Colonic mucosa (tissue), 4 donors: ENCODE results near the gene KRTAP4-6. TPM values are rescaled to one million over a fixed set of nuclear protein-coding genes. Genes with fewer than 3 reads are reported as not detected.
"Not testable (repeated sequence)": the region's sequence is repeated elsewhere in the genome, so short reads cannot be mapped to it uniquely, and the experiment has no call there.

Experiments used
- DNase-seq: peaks from one replicate; pipeline ENCODE4 v3.0.0-alpha.2; 2020
- H3K27ac ChIP-seq: fragments of 200-600 bp; one replicate; pipeline ENCODE4 v1.8.0; 2021
- H3K27me3 ChIP-seq: fragments of 200-600 bp; one replicate; pipeline ENCODE4 v1.8.0; 2021
- H3K36me3 ChIP-seq: fragments of 200-600 bp; one replicate; pipeline ENCODE4 v1.8.0; 2021
- H3K4me1 ChIP-seq: fragments of 200-600 bp; one replicate; pipeline ENCODE4 v1.8.0; 2021; ENCODE audit warnings: mild to moderate bottlenecking
- H3K4me3 ChIP-seq: fragments of 200-600 bp; one replicate; pipeline ENCODE4 v1.8.0; 2021
- H3K9ac ChIP-seq, 2 donors: one replicate each; pipeline ENCODE4 v1.7.0; 2013; ENCODE audit warnings: control low read depth in 2 of 2, low read depth in 2 of 2, low read length in 2 of 2
- H3K9me3 ChIP-seq: fragments of 200-600 bp; one replicate; pipeline ENCODE4 v1.8.0; 2021
- CTCF ChIP-seq: fragments of 200-600 bp; IDR thresholded peaks from one replicate; pipeline ENCODE4 v1.8.0; 2022; ENCODE audit warnings: antibody characterized with exemption, mild to moderate bottlenecking
- intact Hi-C: fragments of 100-400 bp; cut with DNase I; formaldehyde crosslinking; loops from one replicate; pipeline ENCODE4 v1.14.1; 2022
- total RNA-seq, 2 donors: library from RNA; stranded (reverse); fragmentation: NEBNext Ultra II Directional in 1 of 2; extraction: Animal tissue kit (Norgen Biotek cat#: 25700) in 1 of 2; gene quantifications; one replicate each; pipeline ENCODE4 v1.2.1, GENCODE V29; 2021
- donor health status: healthy.
- donor health status: DM: no; HTN: no; CAD: no.
- donor health status: DM: no; HTN: no; CAD: no.

KRTAP4-6 gene
- total RNA-seq, 2 donors from 2014 or later = not detected

DNA sequence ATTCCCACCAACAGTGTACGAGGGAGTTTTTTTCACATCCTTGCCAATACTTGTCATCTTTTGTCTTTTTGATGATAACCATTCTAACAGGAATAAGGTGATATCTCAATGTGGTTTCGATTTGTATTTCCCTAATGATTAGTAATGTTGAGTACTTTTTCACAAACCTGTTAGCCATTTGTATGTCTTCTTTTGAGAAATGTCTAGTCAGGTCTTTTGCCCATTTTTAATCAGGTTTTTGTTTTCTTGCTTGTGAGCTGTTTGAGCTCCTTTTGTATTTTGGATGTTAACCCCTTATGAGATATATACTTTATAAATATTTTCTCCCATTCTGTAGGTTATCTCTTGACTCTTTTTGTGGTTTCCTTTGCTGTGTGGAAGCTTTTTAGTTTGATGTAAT, 11.2 kb upstream of the KRTAP4-6 start:
- Histone ChIP-seq H3K4me1 (no peaks in the 10 kb centered on the region), H3K4me3 (no peak overlapping the region), H3K9ac (no peak overlapping the region), H3K27ac (no peak overlapping the region), H3K9me3 (no peaks in the 10 kb centered on the region), H3K27me3 (no peaks in the 10 kb centered on the region), H3K36me3 (no peaks in the 10 kb centered on the region)
- intact Hi-C loops = no loop called here
- no peak for DNase-seq
- TF ChIP-seq CTCF = no peak

DNA sequence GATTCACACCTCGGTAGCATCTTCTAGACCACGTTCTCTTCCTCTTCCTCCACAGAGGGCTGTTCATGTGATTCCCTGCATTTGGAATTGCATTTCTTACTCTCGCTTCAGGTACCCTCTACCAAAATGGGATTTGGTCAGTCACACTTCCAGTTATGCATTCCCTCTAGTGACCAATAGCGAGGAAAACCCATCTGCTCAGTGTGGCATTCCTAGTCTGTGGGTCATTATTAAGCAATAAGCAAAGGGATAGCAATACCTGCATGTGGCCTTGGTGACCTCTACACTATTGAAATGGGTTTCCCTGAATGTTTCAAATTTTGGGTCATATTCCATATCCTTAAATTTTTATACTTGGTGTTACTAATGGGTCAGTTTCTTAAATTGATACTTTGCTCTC, 9.7 kb upstream of the KRTAP4-6 start:
- intact Hi-C loops = no loop called here
- Histone ChIP-seq H3K9ac (no peak overlapping the region), H3K4me3 (no peak overlapping the region), H3K9me3 (no peaks in the 10 kb centered on the region), H3K27ac (no peak overlapping the region), H3K36me3 (no peaks in the 10 kb centered on the region), H3K4me1 (no peaks in the 10 kb centered on the region), H3K27me3 (no peaks in the 10 kb centered on the region)
- no peak for DNase-seq
- no peak for TF ChIP-seq CTCF

DNA sequence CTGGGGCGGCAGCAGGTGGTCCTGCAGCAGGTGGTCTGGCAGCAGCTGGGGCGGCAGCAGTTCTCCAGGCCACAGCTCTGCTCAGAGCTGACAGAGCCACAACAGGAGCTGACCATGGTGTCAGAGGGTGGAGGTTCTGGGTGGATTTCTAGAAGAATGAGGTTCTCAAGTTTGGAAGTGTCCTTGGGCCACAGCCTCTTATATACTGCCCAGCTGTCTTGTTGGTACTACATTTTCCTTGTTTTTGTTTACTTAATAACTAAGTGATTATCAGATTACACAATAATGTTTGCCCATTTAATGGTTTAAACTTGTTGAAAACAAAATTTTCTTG, 9.3 kb upstream of the KRTAP4-6 start, which contains the start of gene KRTAP4-5:
KRTAP4-5 (minus strand) TSS at position 174 of the 334 bp plus-strand sequence; CDS start at position 116, 58 bp downstream.
- intact Hi-C loops = no loop called here
- Histone ChIP-seq H3K9me3 (no peaks in the 10 kb centered on the region), H3K4me3 (no peak within 1 kb of the TSS), H3K9ac (no peak within 1 kb of the TSS), H3K4me1 (no peaks in the 10 kb centered on the region), H3K36me3 (no peaks in the 10 kb centered on the region), H3K27me3 (no peaks in the 10 kb centered on the region), H3K27ac (no peak within 1 kb of the TSS)
- TF ChIP-seq CTCF = no peak
- DNase-seq = no peak

DNA sequence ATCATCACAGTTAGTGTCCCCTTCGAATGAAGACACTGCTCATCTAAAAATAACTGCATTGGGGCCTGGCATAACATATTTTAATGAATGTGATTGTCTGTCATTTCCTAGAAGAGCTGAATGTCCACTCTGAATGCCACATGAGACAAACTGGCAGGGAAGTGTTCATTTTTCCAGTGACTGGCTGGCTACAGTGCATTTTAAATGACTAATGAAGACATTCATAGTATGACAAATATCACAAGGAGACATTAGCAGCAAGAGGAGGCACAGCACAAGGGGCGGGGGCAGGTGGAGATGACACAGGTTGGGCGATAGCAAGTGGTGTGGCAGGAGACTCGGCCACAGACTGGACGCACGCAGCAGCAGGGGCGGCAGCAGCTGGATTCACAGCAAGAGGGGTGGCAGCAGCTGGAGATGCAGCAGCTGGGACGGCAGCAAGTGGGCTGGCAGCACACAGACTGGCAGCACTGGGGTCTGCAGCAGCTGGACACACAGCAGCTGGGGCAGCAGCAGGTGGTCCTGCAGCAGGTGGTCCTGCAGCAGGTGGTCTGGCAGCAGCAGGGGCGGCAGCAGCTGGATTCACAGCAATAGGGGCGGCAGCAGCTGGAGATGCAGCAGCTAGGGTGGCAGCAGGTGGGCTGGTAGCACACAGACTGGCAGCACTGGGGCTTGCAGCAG, 8.8 kb upstream of the KRTAP4-6 start:
- H3K27ac ChIP-seq, intact Hi-C loops, DNase-seq: not testable (repeated sequence)

GRCh38 chr17:41147531-41148204, 7.3 kb upstream of the KRTAP4-6 start:
- Histone ChIP-seq H3K36me3 (no peaks in the 10 kb centered on the region), H3K4me1 (no peaks in the 10 kb centered on the region), H3K4me3 (no peak overlapping the region), H3K27ac (no peak overlapping the region), H3K27me3 (no peaks in the 10 kb centered on the region), H3K9ac (no peak overlapping the region), H3K9me3 (no peaks in the 10 kb centered on the region)
- intact Hi-C loops = no loop called here
- DNase-seq = no peak
- no peak for TF ChIP-seq CTCF

More for the DNA sequence above, 8.8 kb upstream of the KRTAP4-6 start:
- H3K4me1 ChIP-seq, H3K36me3 ChIP-seq, H3K9me3 ChIP-seq, H3K27me3 ChIP-seq, H3K9ac ChIP-seq, H3K4me3 ChIP-seq: not testable (repeated sequence)

DNA sequence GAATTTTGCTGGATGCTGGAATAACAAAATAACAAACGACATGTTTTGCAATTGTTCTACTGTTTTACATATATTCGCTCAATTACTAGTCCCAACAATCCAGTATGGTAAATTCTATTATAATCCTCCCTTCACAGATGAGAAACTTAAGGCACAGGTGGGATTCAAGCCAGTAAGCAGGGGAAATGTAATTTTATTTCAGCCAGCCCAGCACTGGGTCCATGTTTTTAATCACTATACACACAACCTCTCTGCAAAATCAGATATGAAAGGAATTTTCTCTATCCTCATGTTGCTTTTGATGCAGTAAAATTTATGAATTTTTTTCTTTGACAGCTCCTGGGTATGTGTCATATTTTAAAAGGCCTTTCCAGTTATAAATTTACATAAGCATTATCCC, 4.9 kb upstream of the KRTAP4-6 start:
- Histone ChIP-seq H3K36me3 (no peaks in the 10 kb centered on the region), H3K4me3 (no peak overlapping the region), H3K9me3 (no peaks in the 10 kb centered on the region), H3K27me3 (no peaks in the 10 kb centered on the region), H3K4me1 (no peaks in the 10 kb centered on the region), H3K27ac (no peak overlapping the region), H3K9ac (no peak overlapping the region)
- no peak for TF ChIP-seq CTCF
- DNase-seq = no peak
- intact Hi-C loops = no loop called here
